ENCODE measurements around the gene CEACAM5.
"Not testable (repeated sequence)": the region's sequence is repeated elsewhere in the genome, so short reads cannot be mapped to it uniquely, and the experiment has no call there.

Gene CEACAM5

GRCh38 chr19:41700381-41701195 lies 7.8 kb upstream of the CEACAM5 start:
- DNase-seq (ENCODE audit: low read depth), result no peak

DNA sequence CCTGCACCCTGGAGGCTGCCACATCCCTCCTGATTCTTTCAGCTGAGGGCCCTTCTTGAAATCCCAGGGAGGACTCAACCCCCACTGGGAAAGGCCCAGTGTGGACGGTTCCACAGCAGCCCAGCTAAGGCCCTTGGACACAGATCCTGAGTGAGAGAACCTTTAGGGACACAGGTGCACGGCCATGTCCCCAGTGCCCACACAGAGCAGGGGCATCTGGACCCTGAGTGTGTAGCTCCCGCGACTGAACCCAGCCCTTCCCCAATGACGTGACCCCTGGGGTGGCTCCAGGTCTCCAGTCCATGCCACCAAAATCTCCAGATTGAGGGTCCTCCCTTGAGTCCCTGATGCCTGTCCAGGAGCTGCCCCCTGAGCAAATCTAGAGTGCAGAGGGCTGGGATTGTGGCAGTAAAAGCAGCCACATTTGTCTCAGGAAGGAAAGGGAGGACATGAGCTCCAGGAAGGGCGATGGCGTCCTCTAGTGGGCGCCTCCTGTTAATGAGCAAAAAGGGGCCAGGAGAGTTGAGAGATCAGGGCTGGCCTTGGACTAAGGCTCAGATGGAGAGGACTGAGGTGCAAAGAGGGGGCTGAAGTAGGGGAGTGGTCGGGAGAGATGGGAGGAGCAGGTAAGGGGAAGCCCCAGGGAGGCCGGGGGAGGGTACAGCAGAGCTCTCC lies 6.9 kb upstream of the CEACAM5 start:
- no peak for DNase-seq (ENCODE audit: low read depth)

DNA sequence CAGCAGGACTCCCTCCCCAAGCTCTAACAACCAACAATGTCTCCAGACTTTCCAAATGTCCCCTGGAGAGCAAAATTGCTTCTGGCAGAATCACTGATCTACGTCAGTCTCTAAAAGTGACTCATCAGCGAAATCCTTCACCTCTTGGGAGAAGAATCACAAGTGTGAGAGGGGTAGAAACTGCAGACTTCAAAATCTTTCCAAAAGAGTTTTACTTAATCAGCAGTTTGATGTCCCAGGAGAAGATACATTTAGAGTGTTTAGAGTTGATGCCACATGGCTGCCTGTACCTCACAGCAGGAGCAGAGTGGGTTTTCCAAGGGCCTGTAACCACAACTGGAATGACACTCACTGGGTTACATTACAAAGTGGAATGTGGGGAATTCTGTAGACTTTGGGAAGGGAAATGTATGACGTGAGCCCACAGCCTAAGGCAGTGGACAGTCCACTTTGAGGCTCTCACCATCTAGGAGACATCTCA lies 6.2 kb upstream of the CEACAM5 start:
- DNase-seq (ENCODE audit: low read depth), result peak; percentile 3

DNA sequence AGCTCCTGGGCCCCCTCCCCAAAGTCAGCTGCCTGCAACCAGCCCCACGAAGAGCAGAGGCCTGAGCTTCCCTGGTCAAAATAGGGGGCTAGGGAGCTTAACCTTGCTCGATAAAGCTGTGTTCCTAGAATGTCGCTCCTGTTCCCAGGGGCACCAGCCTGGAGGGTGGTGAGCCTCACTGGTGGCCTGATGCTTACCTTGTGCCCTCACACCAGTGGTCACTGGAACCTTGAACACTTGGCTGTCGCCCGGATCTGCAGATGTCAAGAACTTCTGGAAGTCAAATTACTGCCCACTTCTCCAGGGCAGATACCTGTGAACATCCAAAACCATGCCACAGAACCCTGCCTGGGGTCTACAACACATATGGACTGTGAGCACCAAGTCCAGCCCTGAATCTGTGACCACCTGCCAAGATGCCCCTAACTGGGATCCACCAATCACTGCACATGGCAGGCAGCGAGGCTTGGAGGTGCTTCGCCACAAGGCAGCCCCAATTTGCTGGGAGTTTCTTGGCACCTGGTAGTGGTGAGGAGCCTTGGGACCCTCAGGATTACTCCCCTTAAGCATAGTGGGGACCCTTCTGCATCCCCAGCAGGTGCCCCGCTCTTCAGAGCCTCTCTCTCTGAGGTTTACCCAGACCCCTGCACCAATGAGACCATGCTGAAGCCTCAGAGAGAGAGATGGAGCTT lies 4.7 kb upstream of the CEACAM5 start:
- no peak for DNase-seq (ENCODE audit: low read depth)

- no peak for DNase-seq (ENCODE audit: low read depth)
Observed at GRCh38 chr19:41705393-41706174, 2.8 kb upstream of the CEACAM5 start.

DNA sequence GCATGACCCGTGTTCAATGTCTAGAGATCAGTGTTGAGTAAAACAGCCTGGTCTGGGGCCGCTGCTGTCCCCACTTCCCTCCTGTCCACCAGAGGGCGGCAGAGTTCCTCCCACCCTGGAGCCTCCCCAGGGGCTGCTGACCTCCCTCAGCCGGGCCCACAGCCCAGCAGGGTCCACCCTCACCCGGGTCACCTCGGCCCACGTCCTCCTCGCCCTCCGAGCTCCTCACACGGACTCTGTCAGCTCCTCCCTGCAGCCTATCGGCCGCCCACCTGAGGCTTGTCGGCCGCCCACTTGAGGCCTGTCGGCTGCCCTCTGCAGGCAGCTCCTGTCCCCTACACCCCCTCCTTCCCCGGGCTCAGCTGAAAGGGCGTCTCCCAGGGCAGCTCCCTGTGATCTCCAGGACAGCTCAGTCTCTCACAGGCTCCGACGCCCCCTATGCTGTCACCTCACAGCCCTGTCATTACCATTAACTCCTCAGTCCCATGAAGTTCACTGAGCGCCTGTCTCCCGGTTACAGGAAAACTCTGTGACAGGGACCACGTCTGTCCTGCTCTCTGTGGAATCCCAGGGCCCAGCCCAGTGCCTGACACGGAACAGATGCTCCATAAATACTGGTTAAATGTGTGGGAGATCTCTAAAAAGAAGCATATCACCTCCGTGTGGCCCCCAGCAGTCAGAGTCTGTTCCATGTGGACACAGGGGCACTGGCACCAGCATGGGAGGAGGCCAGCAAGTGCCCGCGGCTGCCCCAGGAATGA lies 1.5 kb upstream of the CEACAM5 start:
- DNase-seq (ENCODE audit: low read depth), result no peak

GRCh38 chr19:41707502-41707812 lies 969 bp upstream of the CEACAM5 start:
- DNase-seq (ENCODE audit: low read depth), result no peak

GRCh38 chr19:41707871-41708371 lies 505 bp upstream of the CEACAM5 start:
- no peak for DNase-seq (ENCODE audit: low read depth)

- DNase-seq (ENCODE audit: low read depth), result not testable (repeated sequence)
Observed at GRCh38 chr19:41709516-41709915, 1.1 kb downstream of the CEACAM5 start.

DNA sequence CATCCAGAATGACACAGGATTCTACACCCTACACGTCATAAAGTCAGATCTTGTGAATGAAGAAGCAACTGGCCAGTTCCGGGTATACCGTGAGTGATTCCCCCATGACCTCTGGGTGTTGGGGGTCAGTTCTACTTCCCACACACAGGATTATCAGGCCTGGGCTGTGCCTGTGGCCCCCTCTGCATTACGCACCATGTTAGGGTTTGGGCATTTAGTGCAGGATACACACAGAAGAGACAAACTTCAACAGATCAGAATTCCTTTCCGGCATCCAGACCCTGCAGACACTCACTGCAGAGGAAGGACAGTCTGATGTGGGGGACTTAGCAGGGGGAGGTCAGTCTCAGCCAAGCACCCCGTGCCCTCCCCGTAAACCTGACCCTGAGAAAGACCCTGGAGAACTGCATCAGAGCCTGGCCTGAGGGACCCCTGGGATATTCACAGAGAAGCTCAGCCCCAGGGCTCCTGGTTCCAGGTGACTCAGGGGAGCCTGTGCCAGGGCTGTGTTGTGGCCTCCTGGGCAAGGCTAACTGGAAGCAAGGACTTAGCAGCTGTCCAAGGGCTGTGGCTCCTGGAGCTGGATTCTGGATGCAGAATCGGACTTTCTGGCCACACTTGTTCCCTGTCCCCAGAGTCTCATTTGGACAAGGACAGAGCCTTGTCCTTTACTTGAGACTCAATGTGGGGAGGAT lies 1.7 kb downstream of the CEACAM5 start:
- no peak for DNase-seq (ENCODE audit: low read depth)

GRCh38 chr19:41711376-41712261 lies 3.2 kb downstream of the CEACAM5 start:
- no peak for DNase-seq (ENCODE audit: low read depth)

DNA sequence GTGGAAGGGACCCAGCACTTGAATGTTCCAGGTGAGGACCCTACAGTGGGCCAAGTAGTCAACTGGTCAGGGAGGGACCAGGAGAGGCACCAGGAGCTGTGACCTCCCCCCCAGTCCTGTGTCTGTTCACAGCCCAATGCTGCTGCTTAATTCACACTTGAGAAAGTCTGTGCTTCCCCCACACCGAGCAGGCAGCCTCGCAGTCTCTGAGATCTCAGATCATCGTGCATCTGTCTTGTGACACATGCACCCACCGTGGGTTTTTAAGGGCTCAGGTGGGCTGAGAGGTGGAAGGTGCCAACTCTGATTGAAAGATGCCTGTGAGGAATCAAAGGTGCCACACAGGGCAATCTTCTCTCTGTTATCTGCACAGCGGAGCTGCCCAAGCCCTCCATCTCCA lies 6.2 kb downstream of the CEACAM5 start:
- DNase-seq (ENCODE audit: low read depth), result no peak

DNA sequence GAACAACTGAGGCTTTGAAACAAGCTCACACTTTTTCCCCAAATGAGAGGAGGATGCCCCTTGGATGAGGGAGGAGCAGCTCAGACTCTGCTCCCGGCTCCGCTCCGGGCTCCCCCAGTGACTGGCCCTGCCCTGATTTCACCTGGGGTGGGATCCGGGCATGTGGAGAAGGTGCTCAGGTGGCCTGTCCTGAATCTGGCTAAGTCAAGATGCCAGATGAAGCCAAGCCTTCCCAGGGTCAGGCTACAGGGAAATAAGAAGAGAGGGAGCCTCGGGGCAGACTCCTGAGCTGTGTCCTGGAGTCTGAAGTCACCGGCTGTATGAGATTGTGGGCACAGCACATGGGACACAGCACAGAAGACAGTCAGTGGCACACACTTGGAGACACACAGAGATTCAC lies 10.3 kb downstream of the CEACAM5 start:
- no peak for DNase-seq (ENCODE audit: low read depth)

GRCh38 chr19:41720103-41720502 lies 11.7 kb downstream of the CEACAM5 start:
- DNase-seq (ENCODE audit: low read depth), result no peak

DNA sequence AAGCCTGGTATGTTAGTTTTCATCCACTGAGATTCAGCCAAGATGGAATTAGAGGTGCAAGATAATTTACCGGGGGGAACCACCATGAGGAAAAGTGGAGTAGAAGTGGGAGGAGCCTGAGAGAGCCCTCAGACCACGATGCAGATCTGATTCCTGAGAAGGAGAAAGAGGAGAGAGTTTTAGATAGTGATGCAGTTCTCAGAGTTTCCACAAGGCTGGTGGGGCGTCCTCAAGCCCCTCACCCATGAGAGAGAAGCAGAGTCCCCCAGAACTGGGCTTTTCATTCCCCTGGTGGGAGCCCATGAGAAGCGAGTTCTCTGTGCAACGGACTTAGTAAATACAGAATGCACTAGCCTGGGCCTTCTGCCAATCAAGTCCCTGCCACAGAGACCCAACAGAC lies 18.1 kb downstream of the CEACAM5 start:
- DNase-seq (ENCODE audit: low read depth), result no peak

- DNase-seq (ENCODE audit: low read depth), result no peak
Observed at GRCh38 chr19:41734156-41734555, 25.7 kb downstream of the CEACAM5 start.

GRCh38 chr19:41734585-41734984 lies 26.2 kb downstream of the CEACAM5 start:
- DNase-seq (ENCODE audit: low read depth), result no peak

GRCh38 chr19:41735071-41735600 lies 26.7 kb downstream of the CEACAM5 start:
- no peak for DNase-seq (ENCODE audit: low read depth)

DNA sequence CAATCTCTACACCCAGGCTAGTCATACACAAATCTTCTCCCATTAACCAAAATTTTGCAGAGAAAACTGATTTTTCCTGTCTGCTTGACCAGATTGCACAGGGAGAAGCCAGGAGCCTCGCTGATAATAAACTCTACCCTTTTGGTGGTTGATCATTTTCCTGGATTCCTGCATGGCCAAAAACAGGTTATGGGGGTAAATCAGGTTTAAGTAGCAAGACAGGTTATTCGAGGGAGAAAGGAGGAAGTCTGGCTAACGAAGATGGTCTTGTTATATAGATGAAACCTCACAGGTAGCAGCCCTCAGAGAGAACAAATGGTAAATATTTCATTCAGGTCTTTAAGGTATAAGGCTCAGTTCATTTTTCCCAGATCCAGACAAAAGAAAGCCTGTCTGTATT lies 30.9 kb downstream of the CEACAM5 start:
- no peak for DNase-seq (ENCODE audit: low read depth)
